ENCODE data around the gene PTPRCAP. TPM values are rescaled to one million over a fixed set of nuclear protein-coding genes. Genes with fewer than 3 reads are reported as not detected.
"Not testable (repeated sequence)": the region's sequence is repeated elsewhere in the genome, so short reads cannot be mapped to it uniquely, and the experiment has no call there.

Gene PTPRCAP
- total RNA-seq, 2 experiments from 2014 or later, result 390 to 424 TPM

DNA sequence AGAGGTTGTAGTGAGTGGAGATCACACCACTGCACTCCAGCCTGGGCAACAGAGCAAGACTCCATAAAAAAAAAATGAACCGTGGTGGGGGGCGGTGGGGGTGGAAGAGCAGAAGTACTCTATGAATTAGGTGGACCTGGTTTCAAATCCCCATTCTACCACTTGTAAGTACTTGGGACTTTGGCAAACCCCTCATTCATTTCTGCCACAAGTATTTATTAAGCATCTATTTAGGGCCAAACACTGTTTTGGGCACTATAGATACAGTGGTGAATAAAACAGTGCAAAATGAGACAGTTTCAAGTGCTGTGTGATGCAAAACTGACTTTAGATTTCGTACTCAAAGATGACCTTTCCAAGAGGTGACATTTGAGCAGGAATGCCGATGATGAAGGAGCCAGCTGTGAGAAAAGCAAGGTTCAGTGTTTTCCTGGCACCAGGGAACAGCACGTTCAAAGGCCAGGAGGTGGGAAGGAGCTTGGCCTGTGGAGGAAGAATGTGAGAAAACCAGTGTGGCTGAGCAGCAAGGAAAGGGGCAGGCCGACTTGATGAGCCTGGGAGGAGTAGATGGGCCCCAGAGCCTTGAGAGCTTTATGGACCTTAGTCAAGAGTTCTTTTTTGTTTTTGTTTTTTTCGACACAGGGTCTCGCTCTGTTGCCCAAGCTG is 33.0 kb upstream of the PTPRCAP start:
- DNase-seq (no peak), ATAC-seq (no peak)
- no peaks in the 10 kb centered on the region for H3K9me3 Mint-ChIP-seq (ENCODE audit: low read depth)
- no peak overlapping the region for H3K27ac Mint-ChIP-seq
- no peaks in the 10 kb centered on the region for H3K27me3 Mint-ChIP-seq
- peaks cover 22% of the 10 kb centered on the region for H3K4me1 Mint-ChIP-seq
- H3K4me3 Mint-ChIP-seq, result no peak overlapping the region
- H3K36me3 Mint-ChIP-seq, result peaks cover under 1% of the 10 kb centered on the region
- CTCF ChIA-PET, result interaction anchor here (0.8 to 2.7 kb wide), 7 partner anchors 12 to 120 kb away, joined by 3 to 19 read pairs (median 5); partner anchors contain the start of genes AIP, PITPNM1, PPP1CA and TBC1D10C

DNA sequence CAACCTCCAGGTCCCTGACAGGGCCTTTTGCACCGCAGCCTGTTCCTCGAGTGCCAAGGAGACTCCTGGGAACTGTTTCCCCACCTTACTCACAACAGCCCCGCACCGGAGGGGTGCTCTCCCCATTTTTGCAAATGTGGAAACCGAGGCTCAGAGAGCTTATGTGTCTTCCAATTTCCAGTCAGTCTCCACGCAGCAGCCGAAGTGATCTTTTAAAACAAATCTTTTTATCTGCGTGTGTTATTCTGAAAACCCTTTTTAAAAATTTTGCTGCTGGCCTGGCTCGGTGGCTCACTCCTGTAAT is 32.0 kb upstream of the PTPRCAP start:
- H3K4me3 Mint-ChIP-seq, result peak overlapping the region; percentile 83
- CTCF ChIA-PET, result interaction anchor here (0.8 to 3.3 kb wide), 11 partner anchors 10 to 119 kb away, joined by 3 to 21 read pairs (median 5); partner anchors contain the start of genes AIP, CDK2AP2, PITPNM1 and PPP1CA

DNA sequence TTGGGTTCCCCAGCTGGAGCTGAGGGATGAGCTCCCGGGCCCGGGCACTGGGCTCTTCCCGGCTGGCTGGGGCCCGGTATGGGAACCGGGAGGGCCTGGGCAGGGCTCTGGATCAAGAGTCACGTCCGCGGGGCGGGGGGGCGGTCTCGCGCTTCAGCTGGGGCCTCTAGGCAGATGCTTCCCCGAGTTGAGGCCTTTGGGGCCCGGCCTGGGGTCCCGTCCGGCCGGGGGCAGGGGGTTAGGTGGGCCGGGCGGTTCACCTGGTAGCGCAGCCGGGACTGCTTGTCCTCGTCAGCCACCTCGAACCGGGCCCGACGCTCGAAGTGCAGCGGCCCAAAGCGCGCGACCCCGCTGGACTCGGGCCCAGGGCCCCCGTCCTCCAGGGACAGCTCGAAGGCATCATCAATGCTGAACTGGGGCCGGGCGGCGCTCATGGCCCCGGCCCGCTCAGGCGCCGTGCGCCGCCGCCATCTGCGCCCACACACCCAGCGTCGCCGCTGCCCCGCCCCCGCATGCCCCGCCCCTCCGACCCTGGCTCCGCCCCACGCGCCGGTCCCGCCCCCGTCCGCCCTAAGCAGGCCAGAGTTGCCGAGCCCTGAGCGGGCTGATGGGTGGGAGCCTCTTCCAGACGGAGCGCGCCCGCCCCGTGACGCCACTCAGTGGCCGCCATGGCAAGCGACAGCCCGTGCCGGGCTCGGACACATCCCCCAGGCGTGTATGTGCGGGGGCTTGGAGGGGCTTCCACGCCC is 31.5 kb upstream of the PTPRCAP start, which contains the start of gene TMEM134:
Gene TMEM134 (minus strand): TSS at position 493 of the 749 bp plus-strand sequence. CDS start 59 bp downstream, at position 434.
- Mint-ChIP-seq H3K4me3 (peak within 1 kb of the TSS; percentile 83), H3K4me1 (peaks cover 31% of the 10 kb centered on the region), H3K9me3 (ENCODE audit: low read depth) (no peaks in the 10 kb centered on the region), H3K27me3 (no peaks in the 10 kb centered on the region), H3K27ac (peak within 1 kb of the TSS; percentile 82), H3K36me3 (peaks cover 1% of the 10 kb centered on the region)
- CTCF ChIA-PET, result interaction anchor here (1.0 to 3.3 kb wide), 14 partner anchors 10 to 112 kb away, joined by 3 to 21 read pairs (median 6); partner anchors contain the start of genes AIP, CDK2AP2, PPP1CA and PTPRCAP
- DNase-seq, result peak; percentile 95
- ATAC-seq, result peak; percentile 86

More for the DNA sequence above, 32.0 kb upstream of the PTPRCAP start:
- H3K4me1 Mint-ChIP-seq, result peaks cover 27% of the 10 kb centered on the region
- peak overlapping the region; percentile 82 for H3K27ac Mint-ChIP-seq
- H3K36me3 Mint-ChIP-seq, result peaks cover 1% of the 10 kb centered on the region
- no peaks in the 10 kb centered on the region for H3K9me3 Mint-ChIP-seq (ENCODE audit: low read depth)
- no peaks in the 10 kb centered on the region for H3K27me3 Mint-ChIP-seq
- ATAC-seq, result no peak
- DNase-seq, result no peak

DNA sequence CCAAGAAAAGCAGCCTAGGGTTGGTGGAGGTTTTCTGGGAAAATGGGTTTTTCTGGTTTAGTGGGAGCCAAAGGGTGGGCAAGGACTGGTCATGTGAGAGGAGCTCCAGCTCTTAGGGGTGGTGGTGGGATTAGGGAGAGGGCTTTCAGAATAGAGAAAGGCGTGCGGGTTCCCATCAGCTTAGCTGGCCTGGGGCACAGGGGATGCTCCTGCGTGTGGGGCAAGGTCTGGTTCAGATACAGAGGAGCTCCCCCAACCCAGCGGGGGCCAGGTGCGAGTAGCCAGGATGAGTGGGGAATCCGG is 30.9 kb upstream of the PTPRCAP start:
- ATAC-seq, result peak; percentile 1
- no peak for DNase-seq
- no peaks in the 10 kb centered on the region for H3K27me3 Mint-ChIP-seq
- H3K27ac Mint-ChIP-seq, result peak overlapping the region; percentile 79
- peaks cover 1% of the 10 kb centered on the region for H3K36me3 Mint-ChIP-seq
- H3K9me3 Mint-ChIP-seq (ENCODE audit: low read depth), result no peaks in the 10 kb centered on the region
- CTCF ChIA-PET, result interaction anchor here (1.0 to 3.3 kb wide), 14 partner anchors 11 to 111 kb away, joined by 3 to 21 read pairs (median 6); partner anchors contain the start of genes AIP, CDK2AP2, PPP1CA and PTPRCAP
- peaks cover 31% of the 10 kb centered on the region for H3K4me1 Mint-ChIP-seq
- peak overlapping the region; percentile 83 for H3K4me3 Mint-ChIP-seq

DNA sequence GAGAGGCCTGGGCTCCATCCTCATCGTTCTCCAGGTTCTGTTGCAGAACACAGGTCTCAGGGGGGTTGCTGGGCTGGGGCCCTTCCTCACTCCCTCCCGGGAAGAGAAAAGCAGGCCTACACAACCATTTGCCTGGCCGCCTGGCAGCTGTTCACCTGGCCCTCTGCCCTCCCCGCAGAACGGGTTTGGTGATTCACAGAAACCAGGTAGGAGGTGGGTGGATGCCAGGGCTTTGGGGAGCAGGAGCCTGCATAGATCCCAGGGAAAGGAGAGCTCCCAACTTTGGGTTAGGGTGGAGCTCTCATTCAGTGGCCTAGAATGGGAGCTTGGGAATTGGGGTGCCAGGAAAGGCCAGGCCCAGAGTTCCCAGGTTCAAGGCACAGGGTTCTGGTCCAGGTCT is 30.6 kb upstream of the PTPRCAP start:
- H3K27ac Mint-ChIP-seq, result peak overlapping the region; percentile 79
- DNase-seq (no peak), ATAC-seq (no peak)
- no peaks in the 10 kb centered on the region for H3K27me3 Mint-ChIP-seq
- CTCF ChIA-PET, result interaction anchor here (0.9 to 3.3 kb wide), 15 partner anchors 10 to 111 kb away, joined by 3 to 21 read pairs (median 6); partner anchors contain the start of genes AIP, CDK2AP2, CORO1B and PPP1CA
- H3K36me3 Mint-ChIP-seq, result peaks cover 1% of the 10 kb centered on the region
- peak overlapping the region; percentile 83 for H3K4me3 Mint-ChIP-seq
- H3K4me1 Mint-ChIP-seq, result peaks cover 31% of the 10 kb centered on the region
- no peaks in the 10 kb centered on the region for H3K9me3 Mint-ChIP-seq (ENCODE audit: low read depth)

DNA sequence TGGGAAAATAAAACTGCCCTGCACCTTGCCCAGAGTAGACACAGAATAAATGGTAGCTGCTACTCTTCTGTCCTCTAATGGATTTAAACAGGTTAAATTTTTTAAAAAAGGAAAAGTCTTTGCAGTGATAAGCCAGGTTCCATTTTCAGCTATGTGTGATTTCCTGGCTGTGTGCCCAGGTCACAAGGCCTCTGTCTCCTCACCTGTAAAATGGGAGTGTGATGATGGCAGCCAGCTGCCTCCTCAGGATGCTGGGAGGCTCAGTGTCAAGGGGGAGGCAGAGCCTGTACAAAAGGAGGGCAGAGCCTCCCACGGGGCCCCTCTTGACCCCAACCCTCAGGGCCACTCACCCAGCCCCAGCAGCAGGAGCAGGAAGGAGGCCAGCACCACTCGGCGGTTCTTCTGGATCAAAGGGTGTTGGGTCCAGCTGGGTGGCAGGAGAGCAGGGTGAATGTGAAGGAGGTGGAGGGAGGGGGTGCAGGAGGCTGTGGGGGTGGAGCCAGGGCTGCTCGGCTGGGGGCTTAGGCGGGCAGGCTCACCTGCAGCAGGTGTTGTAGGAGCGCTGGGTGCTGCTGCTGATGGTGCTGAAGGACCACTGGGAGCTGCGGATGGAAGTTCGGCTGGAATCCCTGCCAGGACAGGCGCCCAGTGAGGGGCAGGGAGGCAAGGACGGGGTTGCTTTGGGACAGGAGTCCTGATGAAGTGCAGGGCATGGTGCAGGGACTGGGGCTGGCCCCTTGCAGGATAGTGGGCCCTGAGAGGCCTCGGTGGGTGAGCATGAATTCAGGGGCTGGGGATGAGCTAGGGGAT is 29.7 kb upstream of the PTPRCAP start:
- DNase-seq (no peak), ATAC-seq (no peak)
- Mint-ChIP-seq H3K4me1 (peaks cover 31% of the 10 kb centered on the region), H3K27me3 (no peaks in the 10 kb centered on the region), H3K36me3 (peaks cover 1% of the 10 kb centered on the region), H3K4me3 (peak overlapping the region; percentile 83), H3K27ac (peak overlapping the region; percentile 61), H3K9me3 (ENCODE audit: low read depth) (no peaks in the 10 kb centered on the region)
- CTCF ChIA-PET, result interaction anchor here (0.9 to 3.3 kb wide), 10 partner anchors 9 to 110 kb away, joined by 3 to 21 read pairs (median 8); partner anchors contain the start of genes AIP, CORO1B, PPP1CA and PTPRCAP

DNA sequence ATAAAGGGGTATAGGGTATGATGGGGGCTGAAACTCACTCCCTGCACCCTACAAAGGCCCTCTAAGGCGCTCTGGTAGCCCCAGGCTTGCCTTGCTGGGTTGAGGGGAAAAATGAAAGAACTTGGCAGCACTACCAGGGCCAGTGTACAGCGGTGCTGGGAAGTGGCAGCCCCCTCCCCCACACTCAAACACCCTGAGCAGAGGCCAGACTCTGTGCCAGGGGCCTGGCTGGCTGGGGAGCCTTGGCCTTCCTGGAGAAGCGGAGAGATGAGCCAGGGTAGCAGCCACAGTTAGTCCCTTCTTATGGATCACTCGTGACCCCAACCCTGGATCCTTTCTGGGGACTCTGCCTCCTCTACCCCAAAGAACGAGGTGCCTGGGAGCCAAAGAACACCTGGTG is 28.9 kb upstream of the PTPRCAP start:
- CTCF ChIA-PET, result interaction anchor here (1.3 kb wide), 1 partner anchor 64 kb away, joined by 4 read pairs; the partner anchor contains the start of gene PPP1CA
- Mint-ChIP-seq H3K4me3 (no peak overlapping the region), H3K36me3 (peaks cover 1% of the 10 kb centered on the region), H3K27ac (peak overlapping the region; percentile 19), H3K9me3 (ENCODE audit: low read depth) (no peaks in the 10 kb centered on the region), H3K27me3 (no peaks in the 10 kb centered on the region), H3K4me1 (peaks cover 31% of the 10 kb centered on the region)
- ATAC-seq (no peak), DNase-seq (no peak)

DNA sequence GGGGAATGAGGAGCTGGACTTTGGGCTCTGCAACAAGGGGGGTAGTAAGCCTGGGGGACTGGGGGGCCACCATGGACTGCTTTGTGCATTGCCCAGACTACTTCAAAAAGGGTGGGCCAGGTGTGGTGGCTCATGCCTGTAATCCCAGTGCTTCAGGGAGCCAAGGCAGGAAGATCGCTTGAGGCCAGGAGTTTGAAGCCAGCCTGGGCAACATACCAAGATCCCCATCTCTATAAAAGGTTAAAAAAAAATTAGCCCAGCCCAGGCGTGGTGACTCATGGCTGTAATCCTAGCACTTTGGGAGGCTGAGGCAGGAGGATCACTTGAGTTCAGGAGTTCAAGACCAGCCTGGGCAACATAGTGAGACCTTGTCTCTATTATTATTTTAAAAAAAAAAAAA is 28.0 kb upstream of the PTPRCAP start:
- peak overlapping the region; percentile 87 for H3K27ac Mint-ChIP-seq
- ATAC-seq; DNase-seq; H3K27me3 Mint-ChIP-seq; H3K36me3 Mint-ChIP-seq; H3K9me3 Mint-ChIP-seq (ENCODE audit: low read depth): not testable (repeated sequence)
- H3K4me3 Mint-ChIP-seq, result peak overlapping the region; percentile 84
- CTCF ChIA-PET, result interaction anchor here (1.0 to 2.4 kb wide), 4 partner anchors 18 to 63 kb away, joined by 3 to 10 read pairs (median 6); partner anchors contain the start of genes AIP and PPP1CA
- H3K4me1 Mint-ChIP-seq, result peaks cover 31% of the 10 kb centered on the region

DNA sequence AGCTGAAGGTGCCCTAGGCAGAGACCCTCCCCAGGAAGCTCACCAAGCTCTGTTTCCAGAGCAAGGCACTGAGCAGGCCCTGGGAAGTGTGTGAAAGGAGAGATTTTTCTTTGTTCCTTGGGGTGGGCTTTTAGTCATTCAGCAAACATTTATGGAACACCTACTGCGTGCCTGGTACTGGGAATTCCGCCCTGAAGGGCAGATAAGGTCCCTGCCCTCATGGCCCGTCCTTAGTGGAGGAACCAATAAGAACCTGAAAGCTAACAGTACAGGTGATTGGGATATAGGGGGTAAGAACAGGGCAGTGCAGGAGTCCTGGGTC is 27.7 kb upstream of the PTPRCAP start:
- Mint-ChIP-seq H3K4me1 (peaks cover 33% of the 10 kb centered on the region), H3K4me3 (peak overlapping the region; percentile 84), H3K9me3 (ENCODE audit: low read depth) (no peaks in the 10 kb centered on the region), H3K36me3 (peaks cover 1% of the 10 kb centered on the region), H3K27ac (peak overlapping the region; percentile 87), H3K27me3 (no peaks in the 10 kb centered on the region)
- DNase-seq (no peak), ATAC-seq (no peak)
- CTCF ChIA-PET, result interaction anchor here (1.0 to 2.4 kb wide), 5 partner anchors 18 to 63 kb away, joined by 3 to 10 read pairs (median 4); partner anchors contain the start of genes AIP and PPP1CA

DNA sequence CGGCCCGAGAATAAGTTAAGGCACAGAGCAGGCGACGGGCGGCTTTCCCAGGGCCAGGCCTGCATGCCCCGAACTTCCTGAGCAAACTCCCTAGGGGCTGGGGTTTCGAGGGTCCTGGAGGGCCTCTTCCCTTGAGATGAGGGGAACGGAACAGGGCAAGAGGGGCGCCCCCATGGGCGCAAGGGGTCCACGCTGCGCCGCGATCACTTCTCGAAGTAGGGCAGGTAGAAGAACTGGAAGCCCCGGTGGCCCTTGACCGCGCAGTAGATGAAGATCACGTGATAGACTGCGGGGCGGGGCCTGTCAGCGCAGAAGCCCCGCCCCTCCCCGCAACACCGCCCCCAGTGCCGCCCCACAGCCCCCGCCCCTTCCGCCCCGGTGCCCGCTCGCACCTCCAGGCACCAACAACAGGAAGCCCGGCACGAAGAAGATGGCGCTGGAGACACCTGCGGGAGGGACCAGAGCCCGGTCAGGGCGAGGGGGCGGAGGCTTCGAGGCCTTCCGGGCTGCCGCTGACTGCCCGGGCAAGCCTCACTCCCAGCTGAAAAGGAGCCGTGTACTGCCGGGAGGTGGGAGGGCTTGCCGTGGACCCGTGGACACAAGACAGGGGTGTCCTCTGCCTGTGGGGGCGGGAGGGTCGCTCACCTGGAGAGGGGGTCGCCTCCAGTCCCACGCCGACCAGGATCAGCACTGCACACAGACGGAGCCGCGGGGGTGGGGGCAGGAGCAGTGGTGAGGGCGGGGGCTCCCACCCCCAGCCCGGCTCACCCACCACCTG is 27.1 kb upstream of the PTPRCAP start:
- Mint-ChIP-seq H3K4me3 (peak overlapping the region; percentile 84), H3K27ac (peak overlapping the region; percentile 87), H3K27me3 (no peaks in the 10 kb centered on the region), H3K36me3 (peaks cover 1% of the 10 kb centered on the region), H3K9me3 (ENCODE audit: low read depth) (no peaks in the 10 kb centered on the region), H3K4me1 (peaks cover 35% of the 10 kb centered on the region)
- DNase-seq (peak; percentile 96), ATAC-seq (peak; percentile 83)
- CTCF ChIA-PET, result interaction anchor here (1.0 to 2.4 kb wide), 6 partner anchors 19 to 82 kb away, joined by 3 to 10 read pairs (median 4); partner anchors contain the start of genes AIP and PPP1CA

DNA sequence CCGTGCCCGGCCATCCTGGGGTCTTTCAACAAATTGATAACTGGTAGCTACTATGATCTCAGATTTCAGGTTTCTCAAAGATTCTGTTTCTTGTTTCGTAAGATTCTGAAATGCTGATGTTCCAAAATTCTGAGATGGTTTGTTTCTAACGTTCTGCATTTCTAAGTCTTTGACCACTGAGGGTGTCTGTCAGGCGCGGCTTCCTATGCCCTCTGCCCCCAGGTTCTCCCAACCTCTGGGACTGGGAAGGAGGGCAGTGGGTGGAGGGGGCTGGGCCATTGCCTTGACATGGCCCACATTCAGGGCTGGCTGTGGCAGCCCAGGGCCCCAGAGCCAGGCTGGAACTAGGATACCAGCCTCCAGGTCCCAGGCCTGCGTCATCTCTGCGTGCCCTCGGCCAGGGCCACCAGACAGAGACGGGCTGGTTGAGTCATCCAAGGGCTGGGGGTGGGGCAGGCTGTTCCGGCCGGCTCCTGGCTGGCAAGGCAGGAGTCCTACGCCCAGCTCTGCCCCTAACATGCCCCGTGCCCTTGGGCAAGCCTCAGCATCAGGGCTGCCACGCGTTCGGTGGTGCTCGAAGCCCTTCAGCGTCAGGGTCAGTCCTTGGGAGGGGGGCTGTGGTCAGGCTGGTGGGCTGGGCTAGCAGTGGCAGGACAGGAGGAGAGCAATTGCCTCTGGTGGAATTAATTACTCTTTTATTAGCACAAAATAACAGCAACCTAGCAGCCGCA is 26.4 kb upstream of the PTPRCAP start:
- ATAC-seq (no peak), DNase-seq (no peak)
- Mint-ChIP-seq H3K27ac (peak overlapping the region; percentile 87), H3K9me3 (ENCODE audit: low read depth) (no peaks in the 10 kb centered on the region), H3K36me3 (peaks cover 1% of the 10 kb centered on the region), H3K27me3 (no peaks in the 10 kb centered on the region), H3K4me3 (peak overlapping the region; percentile 84), H3K4me1 (peaks cover 31% of the 10 kb centered on the region)
- CTCF ChIA-PET, result interaction anchor here (1.4 to 2.4 kb wide), 2 partner anchors 25 to 81 kb away, joined by 3 to 10 read pairs; no protein-coding TSS in a partner anchor
